Measurements from ENCODE around the gene PRLR.
A peak's percentile ranks its signal among the peaks of the same experiment; 100 is the strongest.
"Not testable (repeated sequence)": the region's sequence is repeated elsewhere in the genome, so short reads cannot be mapped to it uniquely, and the experiment has no call there.

The PRLR gene

GRCh38 chr5:35081134-35081533 is 149.2 kb downstream of the PRLR start:
- DNase-seq (ENCODE audit: low spot score), result no peak

DNA sequence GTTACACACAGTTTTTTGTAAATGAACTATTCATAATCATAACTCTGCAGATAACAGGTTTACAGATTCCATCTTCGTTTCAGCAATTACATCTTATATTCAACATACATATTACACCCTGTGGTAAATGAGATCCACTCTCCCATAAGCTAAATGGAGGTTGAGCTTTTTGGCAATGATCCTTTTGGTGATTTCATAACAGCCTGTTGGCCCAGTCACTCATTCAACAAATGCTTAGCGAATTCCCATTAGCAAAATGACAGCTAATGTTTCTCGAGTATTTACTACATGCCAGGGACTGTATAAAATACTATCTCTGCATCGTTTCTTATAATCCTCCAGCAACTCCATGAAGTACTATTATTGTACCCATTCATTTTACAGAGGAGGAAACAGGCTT is 157.1 kb downstream of the PRLR start:
- no peak for DNase-seq (ENCODE audit: low spot score)

DNA sequence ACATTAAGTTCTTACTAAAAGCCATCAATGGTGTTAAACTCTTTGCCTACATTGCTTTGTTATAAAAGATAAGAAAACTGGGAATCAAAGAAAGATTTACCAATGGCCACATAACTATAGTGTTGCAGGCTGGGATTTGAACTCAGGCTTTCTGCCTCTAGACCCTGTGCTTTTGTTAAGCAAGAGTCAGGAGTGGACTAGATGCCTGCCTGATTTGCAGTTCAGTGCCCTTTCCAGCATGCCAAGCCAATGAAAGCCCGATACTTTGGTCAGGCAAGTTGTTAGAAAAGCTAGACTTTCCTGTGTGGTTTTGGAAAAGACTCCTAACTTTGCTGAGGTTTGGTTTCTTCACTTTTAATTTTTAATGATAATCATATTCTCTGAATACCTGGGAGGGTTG is 161.1 kb downstream of the PRLR start:
- no peak for DNase-seq (ENCODE audit: low spot score)

DNA sequence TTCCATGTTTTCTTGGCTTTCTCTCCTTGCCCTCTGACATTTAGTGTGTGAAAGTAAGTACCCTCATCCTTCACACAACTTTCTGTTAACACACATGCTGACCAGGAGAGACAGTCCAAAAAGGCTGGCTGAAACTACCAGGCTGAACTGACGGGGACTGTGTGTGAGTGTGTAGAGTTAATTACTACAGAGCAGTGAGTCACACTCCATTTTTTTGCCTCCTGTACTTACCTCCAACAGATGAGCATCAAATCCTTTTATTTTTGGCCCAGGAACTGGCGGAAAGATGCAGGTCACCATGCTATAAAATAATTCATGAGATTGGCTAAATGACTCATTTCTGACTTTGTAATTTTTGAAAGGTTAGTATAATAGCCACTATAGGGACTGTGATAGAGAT is 162.3 kb downstream of the PRLR start:
- no peak for DNase-seq (ENCODE audit: low spot score)

DNA sequence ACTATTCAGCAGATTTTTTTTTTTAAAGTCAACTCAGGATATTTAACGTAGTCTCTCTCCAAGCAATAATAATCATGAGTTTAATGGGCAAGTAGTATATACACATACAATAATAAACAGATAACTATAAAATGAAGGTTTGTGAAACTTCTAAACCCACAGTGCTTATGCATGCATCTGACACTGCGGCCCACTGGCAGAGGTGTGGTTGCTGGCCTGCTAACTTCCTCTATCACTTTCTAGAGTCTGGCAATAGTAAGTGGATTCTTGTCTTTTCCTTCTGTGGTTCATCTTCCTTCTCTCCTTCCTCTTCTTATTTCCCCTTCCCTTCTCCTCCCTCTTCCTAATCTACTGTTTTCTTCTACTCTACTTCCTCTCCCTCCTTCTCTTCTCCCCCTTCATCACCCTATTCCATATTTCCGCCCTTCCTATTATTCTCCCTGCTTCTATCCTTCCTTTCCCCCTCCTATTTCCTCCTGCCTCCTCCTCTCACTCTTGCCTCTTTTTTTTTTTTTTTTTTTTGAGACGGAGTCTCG is 164.0 kb downstream of the PRLR start:
- no peak for DNase-seq (ENCODE audit: low spot score)

GRCh38 chr5:35063414-35063813 is 166.9 kb downstream of the PRLR start:
- DNase-seq (ENCODE audit: low spot score), result peak; percentile 23

DNA sequence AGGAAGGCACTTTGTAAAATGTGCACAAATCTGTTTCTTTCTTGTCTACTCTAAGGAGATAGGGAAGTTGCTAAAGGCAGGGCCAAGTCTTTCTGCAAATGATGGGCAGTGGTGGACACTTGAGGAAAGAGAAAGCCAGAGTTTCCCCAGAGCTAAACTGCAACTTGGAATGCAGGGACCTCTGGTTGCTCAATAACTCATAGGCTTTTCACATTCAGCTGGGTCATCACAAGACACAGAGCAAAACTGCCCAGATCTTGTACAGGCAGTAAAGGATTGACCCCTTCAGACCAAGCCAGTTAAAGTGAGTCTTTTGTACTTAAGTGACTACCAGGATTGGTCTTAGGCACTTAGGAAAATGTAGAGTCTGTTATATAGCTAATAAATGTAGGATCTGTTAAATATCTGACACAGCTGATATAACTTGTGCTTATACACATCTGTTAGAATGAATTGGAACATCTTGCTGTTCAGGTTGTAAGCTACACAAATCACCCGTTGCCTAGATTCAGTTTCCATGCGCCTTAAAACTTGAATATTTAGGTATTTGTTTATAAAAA is 169.0 kb downstream of the PRLR start:
- DNase-seq (ENCODE audit: low spot score), result peak; percentile 61

DNA sequence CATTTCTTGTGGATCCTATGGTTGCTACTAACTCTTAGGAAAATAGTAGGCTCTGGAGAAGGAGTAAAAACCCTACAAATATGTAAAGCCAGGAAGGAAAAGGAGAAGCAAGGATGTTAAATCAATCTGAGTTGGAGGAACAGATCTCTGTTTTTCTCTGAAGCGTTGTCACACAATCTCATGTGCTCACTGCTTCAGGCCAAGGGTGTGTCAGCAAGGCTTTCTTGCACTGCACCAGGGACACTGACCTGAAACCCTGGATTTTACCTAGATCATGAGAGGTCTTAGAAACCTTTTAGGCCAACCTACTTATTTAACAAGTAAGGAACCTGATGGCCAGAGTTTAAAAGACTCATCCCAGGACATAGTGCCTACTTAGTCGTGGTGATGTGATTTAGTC is 170.1 kb downstream of the PRLR start:
- DNase-seq (ENCODE audit: low spot score), result no peak

DNA sequence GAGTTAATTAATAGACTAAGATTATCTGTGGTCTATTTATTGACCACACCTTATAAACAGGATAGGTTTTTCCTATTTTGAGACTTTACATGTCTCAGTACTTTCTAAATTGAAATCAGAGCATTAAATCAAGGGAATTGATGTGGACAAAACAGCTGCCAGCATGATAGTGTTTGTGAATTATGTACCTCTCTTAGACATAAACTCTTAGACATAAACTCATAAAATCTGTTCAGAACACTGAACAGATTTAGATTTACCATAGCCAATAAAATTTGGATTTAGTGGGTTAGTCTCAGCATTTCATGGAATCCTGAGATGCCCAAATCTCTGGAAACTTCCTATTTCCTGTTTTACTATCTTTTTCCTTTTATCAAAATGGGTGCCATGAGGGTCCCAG is 171.0 kb downstream of the PRLR start:
- no peak for DNase-seq (ENCODE audit: low spot score)

- DNase-seq (ENCODE audit: low spot score), result no peak
These were observed 171.9 kb downstream of the PRLR start for GRCh38 chr5:35058374-35058788.

- no peak for DNase-seq (ENCODE audit: low spot score)
These were observed 173.6 kb downstream of the PRLR start for GRCh38 chr5:35056686-35057085.

DNA sequence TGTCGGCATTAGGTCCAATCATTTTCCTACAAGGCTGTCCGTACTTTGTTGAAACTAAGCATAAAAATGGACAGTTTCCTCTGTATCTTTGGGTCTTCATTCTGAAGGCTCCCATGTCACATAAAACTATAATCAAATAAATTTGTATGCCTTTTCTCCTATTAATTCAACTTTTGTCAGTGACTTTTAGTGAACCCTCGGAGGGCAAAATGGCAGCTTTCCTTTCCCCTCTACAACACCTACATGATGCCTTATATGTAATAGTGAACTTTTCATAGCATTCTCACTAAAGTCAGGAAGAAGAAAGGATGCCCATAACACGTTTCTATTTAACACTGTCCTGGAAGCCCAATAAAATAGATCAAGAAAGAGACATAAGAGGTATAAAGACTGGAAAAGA is 177.4 kb downstream of the PRLR start:
- DNase-seq (ENCODE audit: low spot score), result no peak

GRCh38 chr5:35050541-35051126 is 179.7 kb downstream of the PRLR start:
- no peak for DNase-seq (ENCODE audit: low spot score)

DNA sequence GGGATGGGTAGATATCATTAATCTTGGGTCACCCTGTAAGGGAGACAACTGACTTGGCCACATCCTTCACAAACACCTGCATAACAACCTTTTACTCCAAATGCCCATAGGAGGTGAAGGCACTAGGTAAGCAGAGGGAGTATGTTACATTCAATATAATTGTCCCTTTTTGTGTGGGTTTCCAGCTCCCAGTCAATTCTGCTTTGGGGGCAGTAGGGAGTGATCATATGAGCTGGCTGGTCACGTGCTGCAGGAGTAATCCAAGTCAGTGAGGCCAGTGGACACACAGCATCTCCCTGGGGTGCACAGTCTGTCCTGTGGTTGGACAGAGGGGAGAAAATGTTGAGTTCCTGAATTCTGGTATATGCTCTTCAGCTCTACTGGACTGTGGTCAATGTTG is 181.4 kb downstream of the PRLR start:
- DNase-seq (ENCODE audit: low spot score), result no peak

DNA sequence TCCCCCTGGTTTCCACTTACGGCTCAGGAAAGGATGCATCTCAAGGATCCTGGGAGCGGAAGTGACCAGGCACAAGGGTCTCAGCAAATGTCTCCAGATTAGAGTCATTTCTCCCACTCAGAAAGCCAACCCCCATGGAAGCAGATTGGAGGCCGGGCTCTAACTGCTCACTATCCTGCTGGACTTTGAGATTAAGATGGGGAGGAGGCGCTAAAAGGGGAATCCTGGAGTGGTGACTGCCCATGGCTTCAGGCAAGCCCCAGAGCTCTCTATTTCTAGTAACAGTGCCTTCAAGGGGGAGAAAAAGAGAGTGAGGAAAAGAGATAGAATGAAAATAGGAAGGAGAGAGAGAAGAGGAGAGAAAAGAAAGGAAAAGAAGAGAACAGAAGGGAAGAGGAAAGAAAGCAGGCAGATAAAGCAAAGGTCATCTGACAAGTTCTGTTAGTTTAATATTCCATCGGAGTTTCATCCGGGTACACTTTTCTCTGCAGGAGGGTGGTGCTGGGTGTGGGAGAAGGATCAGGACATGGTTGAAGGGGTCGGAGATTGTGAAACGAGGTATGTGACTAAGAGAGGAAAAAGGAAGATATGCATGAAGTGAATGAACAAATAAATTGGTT is 182.4 kb downstream of the PRLR start, which contains the start of gene AGXT2:
AGXT2 (minus strand) TSS at position 165 of the 620 bp plus-strand sequence; CDS start at position 108, 57 bp downstream.
- DNase-seq (ENCODE audit: low spot score), result no peak

DNA sequence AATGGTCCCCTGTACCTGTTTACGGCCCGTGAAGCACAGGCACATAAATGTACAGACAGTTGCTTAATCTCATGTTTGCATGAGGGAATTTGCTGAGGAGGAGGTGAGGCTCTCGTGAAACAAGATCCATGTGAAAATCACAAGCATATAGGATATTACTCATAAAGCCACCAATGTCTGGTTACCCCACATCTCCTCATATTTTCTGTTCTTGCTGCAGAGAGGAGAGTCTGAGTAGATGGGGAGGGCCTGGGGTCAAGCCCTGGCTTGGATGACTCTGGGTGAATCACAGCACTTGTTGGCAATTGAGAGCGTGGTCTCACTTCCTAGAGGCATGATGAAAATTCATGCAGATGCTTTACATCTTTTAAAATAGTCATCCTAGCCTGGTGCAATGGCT is 183.5 kb downstream of the PRLR start:
- peak; percentile 89 for DNase-seq (ENCODE audit: low spot score)

- no peak for DNase-seq (ENCODE audit: low spot score)
These were observed 185.0 kb downstream of the PRLR start for GRCh38 chr5:35045280-35045679.

GRCh38 chr5:35044649-35045048 is 185.6 kb downstream of the PRLR start:
- DNase-seq (ENCODE audit: low spot score), result no peak

DNA sequence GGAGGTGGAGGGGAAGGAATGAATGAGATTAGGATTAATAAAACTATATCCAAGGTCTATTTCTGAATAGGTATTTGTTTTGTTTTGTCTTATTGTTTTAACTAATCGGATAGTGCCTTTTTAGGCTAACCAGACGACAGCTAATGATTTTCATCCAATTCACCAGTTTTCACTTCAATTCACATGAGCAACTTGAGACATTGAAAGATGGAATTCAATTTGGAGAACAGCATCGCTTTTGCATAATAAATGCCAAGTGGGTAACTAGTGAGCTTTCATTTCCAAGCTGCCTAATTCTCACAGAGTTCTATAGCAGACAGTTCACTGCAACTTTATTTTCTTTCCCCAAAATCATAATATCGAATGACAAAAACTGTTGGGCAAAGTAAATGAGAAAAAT is 187.5 kb downstream of the PRLR start:
- no peak for DNase-seq (ENCODE audit: low spot score)

DNA sequence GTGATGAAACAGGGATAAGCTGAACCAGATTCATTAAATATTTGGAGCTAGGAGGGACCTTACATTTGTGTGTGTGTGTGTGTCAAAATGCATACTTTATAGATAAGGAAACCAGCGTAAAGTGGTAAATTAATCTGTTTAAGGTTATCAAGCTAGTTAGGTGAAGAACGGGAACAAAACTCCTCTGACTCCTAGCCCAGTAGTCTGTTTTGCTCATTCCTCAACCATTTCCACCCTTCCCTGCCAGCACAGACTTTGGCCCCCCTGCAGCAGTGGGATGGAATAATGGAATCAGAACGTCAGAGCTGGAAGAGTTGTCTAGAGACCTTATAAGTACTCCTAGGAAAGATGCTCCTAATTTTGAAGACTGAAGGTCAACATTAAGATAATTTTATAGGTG is 189.0 kb downstream of the PRLR start:
- DNase-seq (ENCODE audit: low spot score), result peak; percentile 53

DNA sequence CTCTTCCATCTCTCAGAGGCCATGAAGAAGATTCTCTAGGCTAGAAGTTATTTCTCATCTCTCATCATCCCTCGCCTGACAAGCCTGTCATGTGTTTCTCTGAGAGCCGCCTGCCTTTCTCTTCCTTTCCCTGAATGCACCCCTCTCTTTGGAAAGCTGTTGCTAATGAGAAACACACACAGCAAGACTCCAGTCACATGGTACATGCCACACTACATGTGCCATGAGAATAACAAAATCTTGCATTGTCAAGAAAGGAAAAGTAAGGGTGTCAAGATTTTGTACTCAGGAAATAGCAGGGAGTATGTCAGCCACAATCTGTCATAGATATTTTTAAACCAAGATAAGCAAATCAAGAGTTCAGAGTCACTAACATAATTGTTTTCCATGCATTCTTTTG is 191.4 kb downstream of the PRLR start:
- no peak for DNase-seq (ENCODE audit: low spot score)

DNA sequence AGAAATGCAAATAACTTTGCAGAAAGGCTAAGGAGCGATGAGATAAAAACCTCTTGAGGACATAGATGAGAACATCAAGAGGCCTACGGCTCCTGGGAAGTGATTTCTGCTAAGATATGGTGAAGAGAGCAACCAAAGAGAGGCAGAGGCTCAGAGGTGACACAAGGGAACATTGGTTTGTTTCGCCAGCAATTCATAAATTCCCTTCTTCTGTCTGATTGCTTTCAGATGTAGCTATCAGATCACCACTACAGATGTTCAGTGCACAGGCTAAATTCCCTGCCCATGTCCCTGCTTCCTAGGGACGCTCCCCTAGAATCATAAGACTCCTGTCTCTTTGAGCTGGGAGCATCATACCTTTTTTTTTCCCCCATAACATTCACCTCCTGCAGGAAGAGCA is 193.8 kb downstream of the PRLR start:
- DNase-seq (ENCODE audit: low spot score), result no peak

- DNase-seq (ENCODE audit: low spot score), result not testable (repeated sequence)
These were observed 194.4 kb downstream of the PRLR start for GRCh38 chr5:35035929-35036328.

DNA sequence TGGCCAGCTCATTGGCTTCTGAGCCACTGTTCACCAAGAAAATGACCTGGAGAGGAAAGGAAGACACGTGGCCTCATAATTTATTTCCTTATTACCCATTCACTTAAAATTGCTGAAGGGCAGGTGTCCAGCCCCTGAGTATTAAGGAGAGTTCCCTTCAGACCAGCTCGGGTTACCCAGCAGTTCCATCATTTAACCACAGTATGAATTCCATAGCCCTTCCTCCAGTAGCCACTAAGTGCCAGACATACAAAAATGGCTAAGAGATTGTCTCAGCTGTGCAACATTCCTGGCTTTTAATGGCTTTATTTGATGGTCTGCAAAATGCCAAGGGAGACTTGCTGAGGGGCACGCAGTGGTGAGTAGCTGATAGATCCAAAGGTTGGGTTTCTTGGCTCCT is 195.0 kb downstream of the PRLR start:
- no peak for DNase-seq (ENCODE audit: low spot score)

All from AG20443 (cell line).